ENCODE data around the gene NLGN1.

The NLGN1 gene

GRCh38 chr3:173913974-173914421, 516.5 kb downstream of the NLGN1 start:
- H3K27ac ChIP-seq: no peak overlapping the region
- TF ChIP-seq CTCF (conservative IDR thresholded peaks at IDR 0.05): no peak

- no peak overlapping the region for H3K27ac ChIP-seq
- TF ChIP-seq CTCF (conservative IDR thresholded peaks at IDR 0.05): no peak
These were observed 519.3 kb downstream of the NLGN1 start for GRCh38 chr3:173916799-173917198.

- TF ChIP-seq CTCF (conservative IDR thresholded peaks at IDR 0.05): no peak
- H3K27ac ChIP-seq: no peak overlapping the region
These were observed 522.8 kb downstream of the NLGN1 start for GRCh38 chr3:173920386-173920785.

- no peak for TF ChIP-seq CTCF (conservative IDR thresholded peaks at IDR 0.05)
- no peak overlapping the region for H3K27ac ChIP-seq
These were observed 524.2 kb downstream of the NLGN1 start for GRCh38 chr3:173921732-173922131.

GRCh38 chr3:173923204-173923603, 525.7 kb downstream of the NLGN1 start:
- no peak for TF ChIP-seq CTCF (conservative IDR thresholded peaks at IDR 0.05)
- H3K27ac ChIP-seq: no peak overlapping the region

GRCh38 chr3:173930251-173930650, 532.7 kb downstream of the NLGN1 start:
- no peak for TF ChIP-seq CTCF (conservative IDR thresholded peaks at IDR 0.05)
- no peak overlapping the region for H3K27ac ChIP-seq

GRCh38 chr3:173932624-173933023, 535.1 kb downstream of the NLGN1 start:
- TF ChIP-seq CTCF (conservative IDR thresholded peaks at IDR 0.05): no peak
- no peak overlapping the region for H3K27ac ChIP-seq

GRCh38 chr3:173933113-173933512, 535.6 kb downstream of the NLGN1 start:
- H3K27ac ChIP-seq: no peak overlapping the region
- TF ChIP-seq CTCF (conservative IDR thresholded peaks at IDR 0.05): no peak
